Osteocyte (in vitro differentiated cells): ENCODE measurements around the gene MRPL11. TPM values are rescaled to one million over a fixed set of nuclear protein-coding genes. Genes with fewer than 3 reads are reported as not detected.

ENCODE experiments used
- DNase-seq: peaks from one replicate; pipeline ENCODE4 v3.0.0; 2021; ENCODE audit warnings: mixed read lengths; ENCODE audit not compliant: unreplicated experiment; ENCODE audit errors: extremely low spot score
- H3K27ac Mint-ChIP-seq: one replicate; pipeline ENCODE4 v1.8.0; 2021; ENCODE audit warnings: mild to moderate bottlenecking, mixed read lengths; ENCODE audit not compliant: unreplicated experiment
- H3K27me3 Mint-ChIP-seq: one replicate; pipeline ENCODE4 v1.8.0; 2021; ENCODE audit warnings: mixed read lengths; ENCODE audit not compliant: unreplicated experiment
- H3K36me3 Mint-ChIP-seq: one replicate; pipeline ENCODE4 v1.8.0; 2021; ENCODE audit warnings: mixed read lengths; ENCODE audit not compliant: unreplicated experiment
- H3K4me1 Mint-ChIP-seq: one replicate; pipeline ENCODE4 v1.8.0; 2021; ENCODE audit warnings: mixed read lengths; ENCODE audit not compliant: unreplicated experiment
- H3K4me3 Mint-ChIP-seq: one replicate; pipeline ENCODE4 v1.8.0; 2021; ENCODE audit warnings: mild to moderate bottlenecking, moderate library complexity, mixed read lengths; ENCODE audit not compliant: unreplicated experiment
- H3K9me3 Mint-ChIP-seq: one replicate; pipeline ENCODE4 v1.8.0; 2021; ENCODE audit warnings: mixed read lengths; ENCODE audit not compliant: unreplicated experiment
- CTCF ChIP-seq: fragments of 200-600 bp; sonication (generic); IDR thresholded peaks from 2 replicates; pipeline ENCODE4 v1.5.0; 2021; ENCODE audit warnings: antibody characterized with exemption, mild to moderate bottlenecking, moderate library complexity
- total RNA-seq: library from RNA; stranded (reverse); gene quantifications from 2 replicates; pipeline ENCODE4 v1.2.1, GENCODE V29; 2021

The MRPL11 gene
- total RNA-seq, 1 donor from 2014 or later, result 45.4 TPM

GRCh38 chr11:66407651-66408050 is 31.0 kb downstream of the MRPL11 start:
- peaks cover 8% of the 10 kb centered on the region for H3K4me1 Mint-ChIP-seq
- peaks cover 27% of the 10 kb centered on the region for H3K27me3 Mint-ChIP-seq
- H3K36me3 Mint-ChIP-seq, result no peaks in the 10 kb centered on the region
- no peak overlapping the region for H3K27ac Mint-ChIP-seq
- H3K9me3 Mint-ChIP-seq, result no peaks in the 10 kb centered on the region
- no peak for TF ChIP-seq CTCF
- DNase-seq, result no peak
- no peak overlapping the region for H3K4me3 Mint-ChIP-seq

GRCh38 chr11:66393954-66394353 is 44.7 kb downstream of the MRPL11 start:
- H3K4me1 Mint-ChIP-seq, result no peaks in the 10 kb centered on the region
- no peak for DNase-seq
- no peaks in the 10 kb centered on the region for H3K36me3 Mint-ChIP-seq
- no peaks in the 10 kb centered on the region for H3K9me3 Mint-ChIP-seq
- no peak for TF ChIP-seq CTCF
- H3K4me3 Mint-ChIP-seq, result no peak overlapping the region
- peaks cover 26% of the 10 kb centered on the region for H3K27me3 Mint-ChIP-seq
- H3K27ac Mint-ChIP-seq, result no peak overlapping the region

GRCh38 chr11:66391322-66391721 is 47.3 kb downstream of the MRPL11 start:
- Mint-ChIP-seq H3K4me3 (no peak overlapping the region), H3K9me3 (no peaks in the 10 kb centered on the region), H3K27me3 (peaks cover 20% of the 10 kb centered on the region), H3K27ac (no peak overlapping the region), H3K36me3 (no peaks in the 10 kb centered on the region), H3K4me1 (peaks cover under 1% of the 10 kb centered on the region)
- TF ChIP-seq CTCF, result no peak
- DNase-seq, result no peak

GRCh38 chr11:66388780-66389386 is 49.8 kb downstream of the MRPL11 start:
- H3K27me3 Mint-ChIP-seq, result peaks cover 12% of the 10 kb centered on the region
- TF ChIP-seq CTCF, result peak; percentile 79
- DNase-seq, result no peak

GRCh38 chr11:66386171-66387069 is 52.2 kb downstream of the MRPL11 start:
- no peaks in the 10 kb centered on the region for H3K36me3 Mint-ChIP-seq
- DNase-seq, result peak; percentile 94
- no peak overlapping the region for H3K27ac Mint-ChIP-seq
- peak overlapping the region; percentile 56 for H3K4me3 Mint-ChIP-seq
- peaks cover 10% of the 10 kb centered on the region for H3K27me3 Mint-ChIP-seq
- H3K4me1 Mint-ChIP-seq, result peaks cover 4% of the 10 kb centered on the region
- peak; percentile 93 for TF ChIP-seq CTCF
- no peaks in the 10 kb centered on the region for H3K9me3 Mint-ChIP-seq

More at GRCh38 chr11:66388780-66389386, 49.8 kb downstream of the MRPL11 start:
- no peak overlapping the region for H3K4me3 Mint-ChIP-seq
- peaks cover 4% of the 10 kb centered on the region for H3K4me1 Mint-ChIP-seq
- H3K27ac Mint-ChIP-seq, result no peak overlapping the region
- no peaks in the 10 kb centered on the region for H3K36me3 Mint-ChIP-seq
- no peaks in the 10 kb centered on the region for H3K9me3 Mint-ChIP-seq
